H9 (cell line): ENCODE data around the gene LRCH1. TPM values are rescaled to one million over a fixed set of nuclear protein-coding genes. Genes with fewer than 3 reads are reported as not detected.

ENCODE experiments used
- DNase-seq: peaks from one replicate; pipeline ENCODE4 v3.0.0-alpha.2; 2017
- H2AFZ ChIP-seq: one replicate; pipeline ENCODE4 v1.6.1; 2013; ENCODE audit warnings: mild to moderate bottlenecking, low read length, control low read depth, moderate library complexity
- H2AK5ac ChIP-seq: 2 replicates; pipeline ENCODE4 v1.6.1; 2013; ENCODE audit warnings: low read length, control low read depth, mixed read lengths; ENCODE audit not compliant: insufficient read length
- H2BK120ac ChIP-seq: one replicate; pipeline ENCODE4 v1.6.1; 2013; ENCODE audit warnings: low read depth, mild to moderate bottlenecking, low read length, control low read depth, inconsistent platforms; ENCODE audit not compliant: poor library complexity, severe bottlenecking
- H2BK12ac ChIP-seq: 2 replicates; pipeline ENCODE4 v1.6.1; 2013; ENCODE audit warnings: low read length, control low read depth, mixed read lengths, low read depth; ENCODE audit not compliant: insufficient read length
- H2BK15ac ChIP-seq: 2 replicates; pipeline ENCODE4 v1.6.1; 2013; ENCODE audit warnings: low read depth, low read length, control low read depth
- H2BK20ac ChIP-seq: one replicate; pipeline ENCODE4 v1.6.1; 2013; ENCODE audit warnings: low read depth, mild to moderate bottlenecking, low read length, control low read depth, inconsistent platforms; ENCODE audit not compliant: poor library complexity, severe bottlenecking
- H2BK5ac ChIP-seq: 2 replicates; pipeline ENCODE4 v1.6.1; 2013; ENCODE audit warnings: low read length, control low read depth, mixed read lengths; ENCODE audit not compliant: insufficient read length
- H3K14ac ChIP-seq: 2 replicates; pipeline ENCODE4 v1.6.1; 2013; ENCODE audit warnings: low read length, control low read depth; ENCODE audit not compliant: insufficient read depth
- H3K18ac ChIP-seq: 2 replicates; pipeline ENCODE4 v1.6.1; 2013; ENCODE audit warnings: low read depth, mild to moderate bottlenecking, mixed read lengths, low read length, control low read depth; ENCODE audit not compliant: insufficient read length
- H3K23ac ChIP-seq: 2 replicates; pipeline ENCODE4 v1.6.1; 2013; ENCODE audit warnings: low read length, control low read depth, mixed read lengths, low read depth; ENCODE audit not compliant: insufficient read length
- H3K23me2 ChIP-seq: 2 replicates; pipeline ENCODE4 v1.6.1; 2013; ENCODE audit warnings: low read depth, mild to moderate bottlenecking, mixed read lengths, low read length, control low read depth; ENCODE audit not compliant: insufficient read length, poor library complexity, severe bottlenecking
- H3K27ac ChIP-seq: 2 replicates; pipeline ENCODE4 v1.5.1; 2013; ENCODE audit warnings: low read length, control low read depth, mixed read lengths, low read depth; ENCODE audit not compliant: insufficient read length
- H3K27me3 ChIP-seq: 2 replicates; pipeline ENCODE4 v1.6.1; 2013; ENCODE audit warnings: low read length, control low read depth, inconsistent platforms; ENCODE audit not compliant: insufficient read depth
- H3K4ac ChIP-seq: 2 replicates; pipeline ENCODE4 v1.6.1; 2013; ENCODE audit warnings: low read depth, mild to moderate bottlenecking, control low read depth, inconsistent platforms, low read length, moderate library complexity
- H3K4me1 ChIP-seq: 2 replicates; pipeline ENCODE4 v1.6.1; 2013; ENCODE audit warnings: low read length, control low read depth, inconsistent platforms; ENCODE audit not compliant: insufficient read depth
- H3K4me2 ChIP-seq: 2 replicates; pipeline ENCODE4 v1.6.1; 2013; ENCODE audit warnings: low read length, control low read depth, mixed read lengths; ENCODE audit not compliant: insufficient read length, insufficient read depth
- H3K56ac ChIP-seq: 2 replicates; pipeline ENCODE4 v1.6.1; 2013; ENCODE audit warnings: low read depth, mild to moderate bottlenecking, mixed read lengths, low read length, control low read depth; ENCODE audit not compliant: insufficient read length
- H3K79me1 ChIP-seq: 2 replicates; pipeline ENCODE4 v1.6.1; 2013; ENCODE audit warnings: low read depth, mild to moderate bottlenecking, moderate library complexity, low read length, control low read depth, inconsistent platforms; ENCODE audit not compliant: insufficient read depth, poor library complexity, severe bottlenecking
- H3K79me2 ChIP-seq: 2 replicates; pipeline ENCODE4 v1.6.1; 2013; ENCODE audit warnings: low read length, control low read depth, inconsistent platforms; ENCODE audit not compliant: insufficient read depth
- H3K9ac ChIP-seq: 2 replicates; pipeline ENCODE4 v1.6.1; 2013; ENCODE audit warnings: low read length, control low read depth, mixed read lengths; ENCODE audit not compliant: insufficient read length; ENCODE audit errors: extremely low read depth
- H3K9me3 ChIP-seq: one replicate; pipeline ENCODE4 v1.6.1; 2013; ENCODE audit warnings: low read depth, low read length, inconsistent platforms; ENCODE audit not compliant: control insufficient read depth
- H3T11ph ChIP-seq: one replicate; pipeline ENCODE4 v1.6.1; 2013; ENCODE audit warnings: mild to moderate bottlenecking, low read length, control low read depth, inconsistent platforms
- H4K20me1 ChIP-seq: one replicate; pipeline ENCODE4 v1.6.1; 2013; ENCODE audit not compliant: control insufficient read depth, insufficient read length, insufficient read depth
- H4K5ac ChIP-seq: 2 replicates; pipeline ENCODE4 v1.6.1; 2013; ENCODE audit warnings: low read depth, mild to moderate bottlenecking, mixed read lengths, low read length, control low read depth; ENCODE audit not compliant: insufficient read length
- H4K8ac ChIP-seq: replicated peaks from 2 replicates; pipeline ENCODE4 v1.6.1; 2013; ENCODE audit warnings: low read length, control low read depth, mixed read lengths, low read depth; ENCODE audit not compliant: insufficient read length
- H4K91ac ChIP-seq: 2 replicates; pipeline ENCODE4 v1.6.1; 2013; ENCODE audit warnings: low read depth, mild to moderate bottlenecking, moderate library complexity, mixed read lengths, low read length, control low read depth; ENCODE audit not compliant: insufficient read length
- H3K27ac Mint-ChIP-seq, 3 experiments: 2 replicates in 2 of 3; 3 replicates in 1 of 3; pipeline ENCODE4 v1.8.0; 2020 to 2021; ENCODE audit warnings: mixed read lengths in 3 of 3, mild to moderate bottlenecking in 1 of 3, moderate library complexity in 1 of 3
- H3K27me3 Mint-ChIP-seq: 2 replicates; pipeline ENCODE4 v1.8.0; 2021; ENCODE audit warnings: low read depth, mild to moderate bottlenecking, moderate library complexity, mixed read lengths
- H3K36me3 Mint-ChIP-seq, 3 experiments: 2 replicates in 2 of 3; 3 replicates in 1 of 3; pipeline ENCODE4 v1.8.0; 2020 to 2021; ENCODE audit warnings: low read depth in 3 of 3, mixed read lengths in 3 of 3; ENCODE audit not compliant: insufficient read depth in 1 of 3
- H3K4me1 Mint-ChIP-seq, 2 experiments: 2 replicates each; pipeline ENCODE4 v1.8.0; 2020; ENCODE audit warnings: mixed read lengths in 2 of 2
- H3K4me3 Mint-ChIP-seq, 2 experiments: 2 replicates in 1 of 2; 3 replicates in 1 of 2; pipeline ENCODE4 v1.8.0; 2020 to 2021; ENCODE audit warnings: mild to moderate bottlenecking in 2 of 2, mixed read lengths in 2 of 2, moderate library complexity in 1 of 2
- H3K9me3 Mint-ChIP-seq, 2 experiments: 2 replicates in 1 of 2; 3 replicates in 1 of 2; pipeline ENCODE4 v1.8.0; 2020; ENCODE audit warnings: mild to moderate bottlenecking in 2 of 2, mixed read lengths in 2 of 2, moderate library complexity in 1 of 2
- CTCF ChIP-seq: fragments of 200-600 bp; sonication (generic); conservative IDR thresholded peaks from 3 replicates; pipeline ENCODE4 v1.8.0; 2021; ENCODE audit warnings: antibody characterized with exemption, mild to moderate bottlenecking
- WGBS: extraction: QIAGEN DNeasy Blood & Tissue Kit; methylation state at CpG from one replicate; pipeline ENCODE4 v1.1.7; 2013; ENCODE audit warnings: missing lambda C conversion rate, low lambda C conversion rate, mixed read lengths; ENCODE audit not compliant: insufficient read length; ENCODE audit errors: extremely low coverage; 5-methylcytosine and 5-hydroxymethylcytosine counted together
- total RNA-seq: library from RNA; stranded (reverse); gene quantifications from 2 replicates; pipeline ENCODE4 v1.2.1, GENCODE V29; 2021

LRCH1 gene
- total RNA-seq, 1 experiment from 2014 or later = 8.0 TPM

GRCh38 chr13:46720189-46720588 is 167.2 kb downstream of the LRCH1 start:
- Histone ChIP-seq H2BK120ac (no peak overlapping the region), H3K9ac (no peak overlapping the region), H4K20me1 (no peaks in the 10 kb centered on the region), H2BK12ac (no peak overlapping the region), H3K79me2 (no peaks in the 10 kb centered on the region), H3K14ac (no peak overlapping the region), H3K56ac (no peak overlapping the region), H3K27me3 (no peaks in the 10 kb centered on the region), H3K4me1 (no peaks in the 10 kb centered on the region), H3K23ac (no peak overlapping the region), H3K79me1 (no peaks in the 10 kb centered on the region), H2AFZ (no peak overlapping the region), H3K4ac (no peak overlapping the region), H2BK20ac (no peak overlapping the region), H2AK5ac (no peak overlapping the region), H3K4me2 (no peak overlapping the region), H3K23me2 (no peaks in the 10 kb centered on the region), H2BK5ac (no peak overlapping the region), H4K5ac (no peak overlapping the region), H4K91ac (no peak overlapping the region), H3K9me3 (no peaks in the 10 kb centered on the region), H4K8ac (no peak overlapping the region), H3K27ac (no peak overlapping the region), H3T11ph (no peak overlapping the region), H3K18ac (no peak overlapping the region), H2BK15ac (no peak overlapping the region)
- no peaks in the 10 kb centered on the region for H3K4me1 Mint-ChIP-seq
- H3K27me3 Mint-ChIP-seq = no peaks in the 10 kb centered on the region
- no peaks in the 10 kb centered on the region; a peak in 1 of 5 replicates for H3K9me3 Mint-ChIP-seq
- DNase-seq = no peak
- no CpG with 5 or more reads among the region's 8 CpGs for WGBS
- H3K27ac Mint-ChIP-seq = no peak overlapping the region
- no peak overlapping the region for H3K4me3 Mint-ChIP-seq
- H3K36me3 Mint-ChIP-seq = peaks cover 7 to 20% (median 18%) of the 10 kb centered on the region in 3 experiments; a peak in 6 of 7 replicates
- no peak for TF ChIP-seq CTCF
